Epithelial cell of umbilical artery (primary cell): ENCODE data around the gene SNAP91. TPM values are rescaled to one million over a fixed set of nuclear protein-coding genes. Genes with fewer than 3 reads are reported as not detected.

Experiments
- total RNA-seq: library from RNA; depleted of rRNA; stranded (reverse); fragments of >200 nt; gene quantifications from 2 replicates; pipeline ENCODE4 v1.2.3, GENCODE V29; 2014

Gene SNAP91
- total RNA-seq = not detected in 2 replicates

GRCh38 chr6:83708970-83709747, at the start of gene SNAP91:
TSS of gene SNAP91 (minus strand) at chr6:83709101. CDS start at chr6:83707927, 1,174 bp downstream.

GRCh38 chr6:83511901-83512681, 196.8 kb downstream of the SNAP91 start, which contains the start of gene PRSS35:
TSS of gene PRSS35 (plus strand) at chr6:83512534. CDS start at chr6:83523442, 10,908 bp downstream.

Other genes starting within 250 kb of the SNAP91 start
- under 0.01 TPM in 1 of 2 replicates, not detected in the other for gene PRSS35, start 196.6 kb downstream of the SNAP91 start, total RNA-seq
- gene RIPPLY2, start 144.3 kb upstream of the SNAP91 start, total RNA-seq = not detected in 2 replicates
- gene CYB5R4, start 150.6 kb upstream of the SNAP91 start, total RNA-seq = 3.9 and 12.0 TPM in 2 replicates